Ureter (tissue), 1 donor: ENCODE measurements around the gene BCS1L. TPM values are rescaled to one million over a fixed set of nuclear protein-coding genes. Genes with fewer than 3 reads are reported as not detected.

Experiments used
- DNase-seq: peaks from one replicate; pipeline ENCODE4 v3.0.0-alpha.2; 2020; ENCODE audit warnings: low spot score
- total RNA-seq: library from RNA; stranded (reverse); gene quantifications from one replicate; pipeline ENCODE4 v1.2.4, GENCODE V29; 2023
- donor health status: DM: yes; HTN: yes; CAD: no.

BCS1L gene
- total RNA-seq, 1 donor from 2014 or later = 48.2 TPM

DNA sequence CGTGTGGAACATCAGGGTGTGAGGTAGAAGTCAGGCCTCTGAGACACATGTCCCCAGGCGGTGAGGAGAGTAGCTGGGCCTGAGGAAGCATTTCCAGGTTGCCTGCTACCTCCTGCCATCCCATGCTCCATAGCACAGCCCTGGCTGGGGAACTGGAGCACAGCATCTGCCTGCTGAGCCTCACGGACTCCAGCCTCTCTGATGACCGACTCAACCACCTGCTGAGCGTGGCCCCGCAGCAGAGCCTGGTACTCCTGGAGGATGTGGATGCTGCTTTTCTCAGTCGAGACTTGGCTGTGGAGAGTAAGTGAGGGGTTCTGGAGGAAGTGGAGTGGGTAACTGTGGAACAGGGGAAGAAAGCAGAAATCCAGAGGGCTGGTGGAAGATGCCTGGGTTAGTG, 2.9 kb downstream of the BCS1L start:
- DNase-seq = no peak

DNA sequence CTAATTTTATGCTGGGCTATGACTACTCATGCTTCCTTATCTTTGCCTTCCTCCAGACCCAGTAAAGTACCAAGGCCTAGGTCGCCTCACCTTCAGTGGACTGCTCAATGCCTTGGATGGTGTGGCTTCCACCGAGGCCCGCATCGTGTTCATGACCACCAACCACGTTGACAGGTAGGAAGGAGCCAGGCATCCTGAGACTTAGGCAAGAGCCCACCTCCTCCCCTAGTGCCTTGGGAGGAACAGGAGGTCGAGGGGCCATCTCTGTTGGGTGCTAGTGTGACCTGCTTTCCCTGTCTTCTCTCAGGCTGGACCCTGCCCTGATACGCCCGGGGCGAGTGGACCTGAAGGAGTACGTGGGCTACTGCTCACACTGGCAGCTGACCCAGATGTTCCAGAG, 3.3 kb downstream of the BCS1L start:
- no peak for DNase-seq

GRCh38 chr2:218663901-218664300, 4.4 kb downstream of the BCS1L start:
- no peak for DNase-seq

GRCh38 chr2:218664653-218665052, 5.2 kb downstream of the BCS1L start:
- DNase-seq = no peak

- no peak for DNase-seq
Observed at GRCh38 chr2:218671097-218671653, 11.7 kb downstream of the BCS1L start.

DNA sequence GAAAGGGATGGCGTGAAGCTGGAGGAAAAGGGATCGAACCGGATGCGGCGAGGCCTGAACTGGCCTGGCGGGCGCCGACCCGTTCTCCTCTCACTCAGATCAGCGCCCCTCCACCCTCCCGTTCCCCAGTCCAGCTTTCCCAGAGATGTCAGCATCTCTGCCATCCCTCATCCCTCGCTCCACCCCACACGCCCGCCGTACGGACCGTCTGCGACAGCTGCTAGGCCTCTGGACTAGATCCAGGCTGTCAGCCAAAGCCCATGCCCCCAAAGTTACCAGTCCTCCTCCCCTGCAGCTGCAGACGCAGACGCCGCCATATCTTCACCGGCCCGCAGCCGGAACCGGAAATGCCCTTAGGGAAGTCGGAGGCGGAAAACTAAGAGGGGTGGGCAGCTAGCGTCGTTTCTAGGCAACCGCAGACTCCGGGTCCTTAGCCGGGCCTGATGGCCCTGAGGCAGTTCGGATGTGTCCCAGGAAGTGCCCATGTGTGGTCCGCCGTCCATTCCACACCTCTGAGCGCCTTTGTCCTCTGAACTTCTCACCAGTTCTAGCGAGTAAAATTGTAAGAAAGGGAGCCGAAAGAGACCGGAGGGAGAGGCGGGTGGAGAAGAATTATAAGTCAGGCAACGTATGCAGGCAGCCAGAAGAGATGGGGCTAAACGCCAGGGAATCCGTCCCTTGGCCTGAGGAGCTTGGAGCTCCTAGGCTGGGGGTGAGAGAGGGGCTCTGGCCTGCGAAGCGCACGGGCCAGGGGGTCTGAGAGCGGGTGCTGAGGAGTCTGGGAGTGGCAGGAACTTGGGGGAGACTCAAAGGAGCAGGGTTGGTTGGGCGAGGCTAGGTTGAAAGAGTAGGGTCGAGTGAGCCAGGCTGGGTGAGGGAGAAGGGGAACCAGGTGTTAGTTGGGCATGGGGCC, 12.4 kb downstream of the BCS1L start, which contains the start of the genes RNF25 and STK36:
RNF25 (minus strand) TSS at position 349 of the 913 bp plus-strand sequence; CDS start at position 317, 32 bp downstream.
STK36 (plus strand) TSS at position 433 of the 913 bp plus-strand sequence. CDS start 744 bp downstream, outside the sequence.
- peak; percentile 86 for DNase-seq

GRCh38 chr2:218679119-218679518, 19.6 kb downstream of the BCS1L start:
- DNase-seq = no peak

DNA sequence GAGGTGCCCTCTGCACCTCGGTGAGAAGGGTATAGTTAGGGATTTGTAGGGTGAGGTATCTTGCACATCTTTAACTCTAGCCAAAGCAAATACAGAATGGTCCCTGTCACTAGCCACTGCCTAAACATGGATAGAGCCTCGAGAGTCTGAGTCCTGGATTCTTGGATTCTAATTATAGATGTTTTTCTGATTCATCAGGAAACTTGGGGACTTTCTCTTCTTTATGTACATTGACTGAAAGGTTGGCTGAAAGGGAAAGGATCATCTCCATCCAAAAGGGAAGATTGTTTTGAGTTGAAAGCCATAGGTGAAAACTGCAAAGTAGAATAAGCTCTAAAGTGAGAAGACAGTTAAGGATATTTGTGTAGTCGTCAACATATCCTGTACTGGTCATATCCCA, 20.6 kb downstream of the BCS1L start:
- DNase-seq = no peak

DNA sequence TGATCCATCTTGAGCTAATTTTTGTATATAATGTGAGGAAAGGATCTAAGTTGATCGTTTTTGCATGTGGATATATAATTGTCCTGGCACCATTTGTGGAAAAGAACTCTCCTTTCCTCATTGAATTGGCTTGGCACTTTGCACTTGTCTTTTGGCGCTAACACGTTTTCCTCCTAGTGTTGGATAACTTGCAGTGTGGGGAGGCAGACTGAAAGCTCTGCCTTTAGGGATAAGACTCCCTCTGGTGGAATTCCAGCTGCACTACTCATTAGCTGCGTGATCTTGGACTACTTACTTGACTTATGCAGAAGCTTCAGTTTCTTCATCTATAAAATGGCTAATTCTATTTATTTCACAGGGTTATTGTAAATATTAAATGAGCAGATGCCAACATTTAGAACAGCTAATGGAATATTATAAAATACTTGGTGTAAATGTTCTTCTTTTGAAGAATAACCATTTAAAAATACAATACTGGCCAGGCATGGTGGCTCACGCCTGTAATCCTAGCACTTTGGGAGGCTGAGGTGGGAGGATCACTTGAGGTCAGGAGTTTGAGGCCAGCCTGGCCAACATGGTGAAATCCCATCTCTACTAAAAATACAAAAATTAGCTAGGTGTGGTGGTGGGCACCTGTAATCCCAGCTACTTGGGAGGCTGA, 28.0 kb downstream of the BCS1L start:
- DNase-seq = peak; percentile 54

GRCh38 chr2:218691234-218691633, 31.8 kb downstream of the BCS1L start:
- DNase-seq = no peak

GRCh38 chr2:218694405-218695145, 35.1 kb downstream of the BCS1L start:
- DNase-seq = no peak

- no peak for DNase-seq
Observed at GRCh38 chr2:218698885-218699284, 39.4 kb downstream of the BCS1L start.

- no peak for DNase-seq
Observed at GRCh38 chr2:218701806-218702205, 42.3 kb downstream of the BCS1L start.

- DNase-seq = no peak
Observed at GRCh38 chr2:218703341-218703740, 43.9 kb downstream of the BCS1L start.

DNA sequence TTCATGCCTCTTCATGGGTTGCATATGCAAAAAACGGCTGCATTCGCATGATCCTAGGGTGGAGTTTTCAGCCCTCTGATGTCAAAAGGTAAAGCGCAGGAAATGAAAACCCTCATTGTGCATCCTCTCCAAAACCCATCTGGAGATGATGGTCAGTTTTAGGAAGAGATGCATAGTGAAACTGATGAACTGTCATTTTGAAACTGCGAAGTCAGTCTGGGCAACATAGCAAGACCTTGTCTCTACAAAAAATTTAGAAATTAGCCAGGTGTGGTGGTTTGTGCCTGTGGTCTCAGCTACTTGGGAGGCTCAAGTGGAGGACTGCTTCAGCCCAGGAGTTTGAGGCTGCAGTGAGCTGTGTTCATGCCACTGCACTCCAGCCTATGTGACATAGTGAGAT, 48.6 kb downstream of the BCS1L start:
- no peak for DNase-seq

GRCh38 chr2:218709908-218710307, 50.4 kb downstream of the BCS1L start:
- no peak for DNase-seq

DNA sequence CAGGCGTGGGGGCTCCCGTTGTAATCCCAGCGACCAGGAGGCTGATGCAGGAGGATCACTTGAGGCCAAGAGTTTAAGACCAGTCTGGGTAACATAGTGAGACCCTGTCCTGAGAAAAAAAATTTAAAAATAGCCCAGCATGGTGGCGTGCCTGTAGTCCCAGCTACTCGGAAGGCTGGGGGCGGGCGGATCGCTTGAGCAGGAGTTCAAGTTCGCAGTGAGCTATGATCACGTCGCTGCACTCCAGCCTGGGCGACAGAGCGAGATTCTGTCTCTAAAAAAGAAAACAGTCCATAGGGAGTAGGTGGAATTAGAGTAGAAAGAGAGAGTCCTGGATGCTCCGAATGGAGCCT, 50.8 kb downstream of the BCS1L start:
- DNase-seq = no peak

DNA sequence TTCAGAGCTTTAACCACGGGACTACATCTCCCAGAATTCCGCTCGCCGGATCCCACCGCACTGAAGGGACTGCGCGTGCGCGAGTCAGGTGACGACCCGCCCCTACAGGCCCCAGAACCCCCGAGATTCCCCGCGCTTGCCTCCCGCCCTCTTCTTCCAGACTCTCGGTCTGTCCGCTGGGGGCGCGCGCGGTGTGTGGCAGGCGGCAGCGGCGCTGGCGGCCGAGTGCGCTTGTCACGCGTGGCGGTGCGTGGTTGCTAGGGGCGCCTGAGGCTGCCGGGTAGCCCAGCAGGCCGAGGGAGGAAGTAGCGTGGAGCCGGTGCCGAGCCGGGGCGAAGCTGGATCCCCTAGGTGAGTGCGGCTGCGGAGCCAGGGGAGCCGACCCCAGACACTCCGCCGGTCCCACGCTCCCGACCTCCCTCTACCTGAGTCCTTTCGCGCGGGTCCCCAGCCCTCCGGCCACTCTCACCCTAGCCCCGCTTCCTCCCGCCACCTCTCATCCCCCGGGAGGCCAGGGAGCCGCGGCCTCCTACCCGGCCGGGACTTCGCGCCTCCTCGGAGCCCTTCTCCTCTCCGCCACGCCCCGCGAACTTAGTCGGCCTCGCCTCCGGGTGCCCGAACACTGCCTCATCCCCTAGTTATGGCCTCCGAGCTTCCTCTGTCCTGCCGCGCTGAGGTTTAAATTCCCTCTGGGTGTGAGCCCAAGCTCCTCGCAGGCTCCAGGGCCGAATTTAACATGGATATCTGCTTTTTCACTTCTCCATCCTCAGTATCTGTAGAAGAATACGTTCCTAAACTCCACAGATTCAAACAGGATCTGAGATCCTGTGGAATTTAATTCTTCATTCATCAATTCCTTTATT, 51.4 kb downstream of the BCS1L start, which contains the start of gene TTLL4:
TTLL4 (plus strand) TSS at position 149 of the 863 bp plus-strand sequence. CDS start 26,842 bp downstream, outside the sequence.
- peak; percentile 98 for DNase-seq

DNA sequence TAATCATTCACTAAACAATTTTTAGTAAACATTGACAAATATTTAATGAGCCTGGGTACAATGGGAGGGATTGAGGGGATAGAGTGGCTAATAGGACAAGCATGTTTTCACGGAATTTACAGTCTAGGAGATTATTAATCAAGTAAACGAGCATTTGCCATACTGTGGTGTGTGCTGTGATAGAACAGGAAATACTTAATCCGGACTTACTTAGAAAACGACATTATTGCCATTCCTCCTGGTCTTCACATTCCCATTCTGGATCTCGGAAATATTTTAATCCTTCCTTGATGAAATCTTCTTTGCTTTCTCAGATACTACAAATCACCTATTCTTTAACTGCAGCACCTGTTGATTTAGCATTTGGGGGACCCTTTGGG, 52.1 kb downstream of the BCS1L start:
- DNase-seq = no peak
